ENCODE measurements around the gene FRAS1. TPM values are rescaled to one million over a fixed set of nuclear protein-coding genes. Genes with fewer than 3 reads are reported as not detected.

FRAS1 gene
- total RNA-seq, 4 donors from 2014 or later, result 3.1 to 11.4 (median 6.7) TPM

DNA sequence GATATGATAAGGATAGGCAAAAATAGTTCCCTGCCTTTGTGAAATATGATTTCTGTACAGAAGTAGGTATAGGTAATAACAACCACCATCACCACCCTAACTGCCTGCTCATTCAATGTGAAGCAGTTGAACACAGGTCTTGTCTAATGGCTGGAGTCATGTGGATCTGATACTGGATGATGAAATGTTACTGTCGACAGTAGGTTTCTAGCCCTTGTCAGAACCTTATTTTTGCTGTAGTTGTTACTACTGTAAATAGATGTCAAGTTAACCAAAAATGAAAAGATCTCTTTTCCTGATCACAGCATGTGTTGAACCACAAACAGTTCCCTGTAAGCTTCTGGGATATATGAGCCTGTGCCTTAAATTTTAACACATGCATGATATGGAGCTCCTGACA, 142.9 kb downstream of the FRAS1 start:
- Histone ChIP-seq H3K27me3 (no peaks in the 10 kb centered on the region), H3K27ac (no peak overlapping the region), H3K4me1 (peaks cover 0 to 6% (median 0%) of the 10 kb centered on the region in 3 donors), H3K9me3 (peaks cover 0 to 9% (median 0%) of the 10 kb centered on the region in 3 donors), H3K4me3 (no peak overlapping the region), H3K36me3 (no peaks in the 10 kb centered on the region)
- intact Hi-C loops (cut with DNase I), result no loop called here
- no peak for DNase-seq
- 75 to 93% methylated on average over 1 of the region's 1 CpG for WGBS, 2 donors
- TF ChIP-seq POLR2A (IDR thresholded peaks at IDR 0.05), result no peak
- TF ChIP-seq, protein P1, sequence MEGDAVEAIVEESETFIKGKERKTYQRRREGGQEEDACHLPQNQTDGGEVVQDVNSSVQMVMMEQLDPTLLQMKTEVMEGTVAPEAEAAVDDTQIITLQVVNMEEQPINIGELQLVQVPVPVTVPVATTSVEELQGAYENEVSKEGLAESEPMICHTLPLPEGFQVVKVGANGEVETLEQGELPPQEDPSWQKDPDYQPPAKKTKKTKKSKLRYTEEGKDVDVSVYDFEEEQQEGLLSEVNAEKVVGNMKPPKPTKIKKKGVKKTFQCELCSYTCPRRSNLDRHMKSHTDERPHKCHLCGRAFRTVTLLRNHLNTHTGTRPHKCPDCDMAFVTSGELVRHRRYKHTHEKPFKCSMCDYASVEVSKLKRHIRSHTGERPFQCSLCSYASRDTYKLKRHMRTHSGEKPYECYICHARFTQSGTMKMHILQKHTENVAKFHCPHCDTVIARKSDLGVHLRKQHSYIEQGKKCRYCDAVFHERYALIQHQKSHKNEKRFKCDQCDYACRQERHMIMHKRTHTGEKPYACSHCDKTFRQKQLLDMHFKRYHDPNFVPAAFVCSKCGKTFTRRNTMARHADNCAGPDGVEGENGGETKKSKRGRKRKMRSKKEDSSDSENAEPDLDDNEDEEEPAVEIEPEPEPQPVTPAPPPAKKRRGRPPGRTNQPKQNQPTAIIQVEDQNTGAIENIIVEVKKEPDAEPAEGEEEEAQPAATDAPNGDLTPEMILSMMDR (IDR thresholded peaks at IDR 0.05), result no peak

DNA sequence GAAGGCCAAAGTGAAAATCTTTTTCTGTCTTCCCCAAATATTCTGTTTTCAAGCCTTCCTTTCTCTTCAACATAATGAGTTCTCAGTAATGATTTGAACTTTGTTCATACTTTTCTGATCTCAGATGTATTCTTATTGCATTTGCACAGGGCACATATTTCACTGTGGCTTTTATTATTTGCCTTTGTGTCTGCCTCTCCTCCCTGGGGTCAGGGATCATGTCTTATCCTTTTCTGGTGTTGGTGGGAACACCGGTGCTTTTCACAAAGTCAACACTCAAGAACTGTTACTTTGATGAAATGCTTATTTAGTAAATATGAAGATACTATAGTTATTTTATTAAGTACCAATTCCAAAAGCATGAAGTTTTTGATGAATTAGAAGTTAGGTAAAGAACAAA, 143.8 kb downstream of the FRAS1 start:
- no peaks in the 10 kb centered on the region for H3K36me3 ChIP-seq
- H3K27me3 ChIP-seq, result no peaks in the 10 kb centered on the region
- DNase-seq, result no peak
- intact Hi-C loops (cut with DNase I), result no loop called here
- no peaks in the 10 kb centered on the region for H3K9me3 ChIP-seq
- WGBS, 2 donors, result 76 to 78% methylated on average over 1 of the region's 1 CpG
- H3K4me1 ChIP-seq, result peaks cover 0 to 6% (median 0%) of the 10 kb centered on the region in 3 donors
- no peak for TF ChIP-seq POLR2A (IDR thresholded peaks at IDR 0.05)
- TF ChIP-seq, protein P1 (IDR thresholded peaks at IDR 0.05), result no peak
- no peak overlapping the region for H3K27ac ChIP-seq
- H3K4me3 ChIP-seq, result no peak overlapping the region

DNA sequence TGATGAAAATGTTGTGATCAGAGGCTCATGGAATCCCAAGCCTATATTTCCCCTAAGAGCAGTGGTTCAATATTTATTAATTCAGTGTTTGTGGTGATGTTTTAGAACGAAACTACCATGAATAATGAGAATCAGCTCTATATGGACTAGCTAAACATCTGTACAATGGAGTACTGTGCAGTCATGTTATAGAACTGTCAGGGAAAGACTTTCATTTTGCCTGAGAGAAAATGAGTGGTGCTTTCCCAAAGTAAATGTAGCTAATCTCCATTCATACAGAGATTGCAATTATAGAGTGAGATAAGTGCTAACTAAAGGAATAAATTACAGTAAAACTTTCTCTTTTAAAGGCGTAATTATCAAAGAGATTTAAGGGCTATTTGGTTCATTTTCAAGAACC, 147.1 kb downstream of the FRAS1 start:
- TF ChIP-seq, protein P1 (IDR thresholded peaks at IDR 0.05), result no peak
- no peak for TF ChIP-seq POLR2A (IDR thresholded peaks at IDR 0.05)
- intact Hi-C loops (cut with DNase I), result no loop called here
- no peaks in the 10 kb centered on the region for H3K27me3 ChIP-seq
- WGBS, 2 donors, result 30 to 31% methylated on average over 2 of the region's 2 CpGs
- no peak overlapping the region for H3K4me3 ChIP-seq
- H3K4me1 ChIP-seq, result peaks cover 0 to 6% (median 0%) of the 10 kb centered on the region in 3 donors
- no peak for DNase-seq
- no peaks in the 10 kb centered on the region for H3K9me3 ChIP-seq
- no peak overlapping the region for H3K27ac ChIP-seq
- H3K36me3 ChIP-seq, result no peaks in the 10 kb centered on the region

DNA sequence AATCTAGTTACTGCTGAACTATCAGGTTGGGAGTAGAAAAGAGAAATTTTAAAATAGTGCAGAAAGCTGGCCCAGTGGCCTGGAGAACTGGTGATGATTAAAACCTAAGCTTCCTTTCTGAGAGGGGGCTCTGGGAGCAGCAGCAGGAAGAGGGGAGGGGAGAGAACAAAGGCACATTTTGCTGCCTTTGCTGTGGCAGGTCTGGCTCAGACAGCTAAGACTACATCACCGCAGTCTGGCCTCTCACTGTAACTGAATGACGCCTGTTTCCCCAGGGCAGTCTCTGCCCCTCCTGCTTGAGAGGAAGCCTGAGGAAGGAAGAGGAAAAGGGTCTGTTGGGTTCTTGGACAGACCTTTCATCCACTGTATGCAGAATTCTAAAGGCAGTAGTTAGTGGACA, 148.5 kb downstream of the FRAS1 start:
- H3K4me3 ChIP-seq, result no peak overlapping the region
- H3K27ac ChIP-seq, result no peak overlapping the region
- H3K4me1 ChIP-seq, result peaks cover 0 to under 1% (median 0%) of the 10 kb centered on the region in 3 donors
- intact Hi-C loops (cut with DNase I), result no loop called here
- DNase-seq, result no peak
- TF ChIP-seq POLR2A (IDR thresholded peaks at IDR 0.05), result no peak
- TF ChIP-seq, protein P1 (IDR thresholded peaks at IDR 0.05), result no peak
- WGBS, 2 donors, result 67 to 77% methylated on average over 2 of the region's 2 CpGs
- no peaks in the 10 kb centered on the region for H3K36me3 ChIP-seq
- no peaks in the 10 kb centered on the region for H3K9me3 ChIP-seq
- no peaks in the 10 kb centered on the region for H3K27me3 ChIP-seq

DNA sequence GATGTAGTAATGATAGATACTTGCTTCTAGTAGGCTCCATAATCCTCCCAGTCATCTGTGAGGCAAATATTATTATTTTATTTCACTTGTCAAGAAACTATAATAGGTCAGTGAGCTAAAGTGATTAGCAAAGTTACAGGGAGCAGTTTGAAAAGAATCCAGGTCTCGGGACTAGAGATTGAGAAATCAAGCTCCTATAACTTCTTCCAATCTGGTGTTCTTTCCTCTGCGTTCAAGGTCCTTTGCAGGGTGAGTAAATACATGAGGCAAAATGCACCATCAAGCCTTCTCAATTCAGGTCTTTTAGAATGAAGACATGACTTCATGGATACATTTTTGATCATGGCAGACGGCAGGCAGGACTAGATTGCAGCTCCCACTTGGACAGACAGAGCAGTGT, 150.4 kb downstream of the FRAS1 start:
- TF ChIP-seq, protein P1 (IDR thresholded peaks at IDR 0.05), result no peak
- TF ChIP-seq POLR2A (IDR thresholded peaks at IDR 0.05), result no peak
- Histone ChIP-seq H3K9me3 (no peaks in the 10 kb centered on the region), H3K36me3 (no peaks in the 10 kb centered on the region), H3K4me3 (no peak overlapping the region), H3K27me3 (no peaks in the 10 kb centered on the region), H3K4me1 (no peaks in the 10 kb centered on the region), H3K27ac (no peak overlapping the region)
- DNase-seq, result no peak
- WGBS, 2 donors, result 83 to 90% methylated on average over 3 of the region's 3 CpGs
- intact Hi-C loops (cut with DNase I), result no loop called here
